HG03469 (cell line): ENCODE results near the gene SCNN1A.

Experiments
- ATAC-seq: cut with Tn5 transposase; IDR thresholded peaks from one replicate; pipeline ENCODE4 v1.9.1; 2021; ENCODE audit warnings: mild to moderate bottlenecking, moderate library complexity, moderate number of reproducible peaks; ENCODE audit not compliant: unreplicated experiment

Gene SCNN1A

DNA sequence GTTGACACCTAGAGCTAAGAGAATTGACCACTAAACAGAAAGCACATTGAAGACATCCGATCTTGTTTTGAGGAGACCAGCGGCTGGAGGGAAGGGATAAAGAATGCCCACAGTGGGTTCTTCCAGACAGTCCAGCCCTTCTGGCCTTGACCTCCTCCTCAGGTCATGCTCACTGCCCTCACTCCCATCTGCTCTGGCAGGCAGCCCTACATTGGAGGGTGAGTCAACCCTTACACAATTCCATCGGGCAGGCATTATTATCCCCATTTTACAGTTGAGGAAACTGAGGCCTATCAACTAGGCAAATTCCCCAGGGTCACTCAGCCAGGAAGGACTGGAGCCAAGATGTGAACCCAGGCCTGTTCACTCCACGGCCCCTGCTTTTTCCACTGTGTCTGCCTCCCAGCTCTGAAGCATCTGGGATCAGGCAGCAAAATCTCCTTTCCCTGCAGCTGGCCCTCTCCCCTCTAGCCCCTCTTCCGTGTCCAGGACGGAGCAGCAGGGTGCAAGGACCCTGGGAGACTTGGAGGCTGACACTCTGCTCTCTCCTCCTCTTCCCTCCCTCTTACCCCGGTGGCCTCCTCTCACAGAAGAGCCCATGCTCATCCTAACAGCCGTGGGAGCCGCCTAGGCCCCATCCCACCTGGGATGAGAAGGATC is 5.3 kb downstream of the SCNN1A start:
- ATAC-seq = no peak

DNA sequence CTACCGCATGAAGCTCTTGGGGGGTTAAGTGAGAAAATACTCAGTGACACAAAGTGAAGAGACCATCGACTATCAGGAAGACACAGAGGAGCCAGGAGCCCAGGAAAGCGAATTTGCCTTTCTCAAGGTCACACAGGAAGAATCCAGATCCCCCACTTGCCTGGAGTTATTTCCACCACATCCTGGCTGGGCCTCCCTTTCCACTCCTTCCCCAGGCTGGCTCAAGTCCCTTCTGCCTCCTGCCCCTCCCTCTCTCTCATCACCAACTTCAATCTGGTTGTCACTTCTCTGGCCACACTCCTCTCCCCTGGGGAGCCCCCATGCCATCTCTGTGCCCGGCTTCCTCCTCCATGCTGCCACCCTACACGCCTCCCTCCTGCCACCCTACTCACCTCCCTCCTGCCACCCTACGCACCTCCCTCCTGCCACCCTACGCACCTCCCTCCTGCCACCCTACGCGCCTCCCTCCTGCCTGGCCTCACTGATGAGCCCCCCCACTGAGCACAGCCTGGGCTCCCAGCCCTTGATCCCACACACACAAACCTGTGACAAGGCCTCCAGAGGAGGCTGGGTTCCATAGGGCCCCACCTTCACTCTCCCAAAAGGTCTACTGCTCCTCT is 6.3 kb downstream of the SCNN1A start:
- ATAC-seq = no peak

DNA sequence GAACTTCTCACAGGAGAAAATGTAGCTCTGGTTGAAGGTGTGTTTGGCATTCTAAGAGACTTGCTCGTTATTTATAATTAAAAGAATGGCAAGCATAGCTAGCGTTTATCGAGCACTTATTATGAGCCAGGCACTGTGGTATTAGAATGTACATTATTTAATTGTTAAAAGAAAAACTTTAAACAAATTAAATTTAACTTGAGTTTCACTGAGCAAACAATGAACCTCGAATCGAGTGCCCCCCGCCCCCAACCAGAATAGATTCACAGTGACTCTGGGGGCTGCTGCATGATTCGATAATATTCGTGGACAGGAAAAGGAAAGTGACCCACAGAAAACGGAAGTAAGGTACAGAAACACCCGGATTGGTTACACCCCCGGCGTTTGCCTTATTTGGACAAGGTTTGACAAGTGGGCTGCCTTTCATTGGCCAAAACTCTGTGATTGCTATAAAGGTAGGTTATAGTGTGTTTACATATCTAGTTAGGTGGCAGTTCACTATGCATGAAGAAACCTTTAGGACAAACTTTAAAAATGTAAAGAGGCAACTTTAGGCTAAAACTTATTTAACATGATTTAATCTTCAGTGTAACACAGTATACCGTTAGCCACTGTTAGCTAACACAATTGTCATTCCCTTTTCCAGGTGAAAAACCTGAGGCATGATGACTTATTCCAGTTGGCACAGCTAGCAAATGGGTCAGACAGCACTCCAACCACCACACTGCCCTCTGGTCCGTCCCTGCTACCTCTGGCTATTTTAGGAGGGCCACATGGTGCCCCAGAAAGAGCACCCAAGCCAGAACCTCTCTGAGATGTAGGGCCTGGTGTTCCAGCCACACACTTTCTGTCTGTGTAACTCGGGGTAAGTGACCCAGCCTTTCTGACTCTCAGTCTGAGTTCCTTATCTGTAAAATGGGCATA is 7.1 kb downstream of the SCNN1A start:
- ATAC-seq = no peak

GRCh38 chr12:6367065-6367968 is 8.0 kb downstream of the SCNN1A start:
- ATAC-seq = peak; percentile 56

DNA sequence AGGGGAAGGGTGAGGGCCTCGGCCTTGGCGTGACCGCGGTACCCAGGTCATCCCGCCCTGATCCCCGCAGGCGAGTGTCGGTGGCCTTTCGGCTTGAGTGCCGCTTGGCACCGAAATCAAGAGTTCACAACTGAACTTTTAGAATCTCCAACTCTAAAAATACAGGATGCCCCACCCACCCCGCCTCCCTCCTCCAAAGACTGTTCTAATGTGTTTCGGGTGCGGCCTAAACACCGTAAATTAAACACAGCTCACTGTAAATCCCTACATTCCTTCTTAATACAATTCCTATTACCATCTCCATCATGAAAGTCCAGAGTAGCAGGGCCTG is 11.4 kb downstream of the SCNN1A start:
- ATAC-seq = no peak

GRCh38 chr12:6363330-6364043 is 11.9 kb downstream of the SCNN1A start:
- ATAC-seq = no peak

DNA sequence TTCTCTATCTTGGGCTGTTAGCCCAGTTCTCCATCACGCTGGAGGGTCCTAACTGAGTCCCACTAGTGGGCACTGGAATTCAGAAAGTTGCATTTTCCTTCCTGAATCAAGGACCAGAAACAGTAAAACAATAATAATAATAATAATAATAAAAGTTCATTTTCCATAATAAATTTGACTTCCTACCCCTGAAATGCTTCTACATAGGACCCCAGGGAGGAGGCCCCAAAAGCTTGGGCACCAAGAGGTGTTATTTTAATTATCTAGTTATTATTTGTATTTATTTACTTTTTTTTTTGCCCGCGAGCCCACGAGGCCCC is 12.4 kb downstream of the SCNN1A start:
- ATAC-seq = no peak

DNA sequence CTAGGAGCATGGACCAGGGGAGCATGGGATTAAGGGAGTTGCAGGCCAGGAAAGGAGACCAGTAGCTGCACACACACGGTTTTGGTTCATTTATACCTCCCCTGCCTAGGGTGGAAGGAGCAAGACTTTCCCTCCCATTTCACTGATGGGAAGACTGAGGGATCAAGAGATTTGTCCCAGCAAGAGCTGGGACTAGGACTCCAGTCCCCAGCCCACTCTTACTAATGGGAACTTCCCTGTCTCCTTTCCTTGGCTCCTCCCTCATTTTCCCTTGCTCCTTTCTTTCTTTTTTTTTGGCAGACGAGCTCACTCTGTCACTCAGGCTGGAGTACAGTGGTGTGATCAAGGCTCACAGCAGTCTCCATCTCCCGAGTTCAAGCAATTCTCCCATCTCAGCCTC is 13.0 kb downstream of the SCNN1A start:
- ATAC-seq = no peak

DNA sequence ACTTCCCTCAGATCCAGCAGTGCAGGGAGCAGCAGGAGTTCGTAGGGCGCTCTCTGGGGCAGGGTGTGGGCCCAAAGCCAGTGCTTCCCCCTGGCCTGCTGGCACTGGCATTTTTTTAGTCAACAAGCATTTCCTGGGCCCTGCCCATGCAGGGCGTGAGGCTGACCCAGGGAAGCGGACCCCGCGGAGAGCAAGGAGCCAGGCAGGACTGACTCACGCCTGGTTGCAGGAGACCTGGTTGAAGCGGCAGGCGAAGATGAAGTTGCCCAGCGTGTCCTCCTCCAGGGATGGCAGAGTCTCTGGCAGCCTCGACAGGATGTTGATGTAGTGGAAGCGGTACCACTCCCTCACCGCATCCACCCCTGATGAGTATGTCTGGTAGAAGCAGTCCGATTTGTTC is 13.5 kb downstream of the SCNN1A start:
- ATAC-seq = no peak

- no peak for ATAC-seq
These were observed 14.5 kb downstream of the SCNN1A start for GRCh38 chr12:6360578-6361490.

DNA sequence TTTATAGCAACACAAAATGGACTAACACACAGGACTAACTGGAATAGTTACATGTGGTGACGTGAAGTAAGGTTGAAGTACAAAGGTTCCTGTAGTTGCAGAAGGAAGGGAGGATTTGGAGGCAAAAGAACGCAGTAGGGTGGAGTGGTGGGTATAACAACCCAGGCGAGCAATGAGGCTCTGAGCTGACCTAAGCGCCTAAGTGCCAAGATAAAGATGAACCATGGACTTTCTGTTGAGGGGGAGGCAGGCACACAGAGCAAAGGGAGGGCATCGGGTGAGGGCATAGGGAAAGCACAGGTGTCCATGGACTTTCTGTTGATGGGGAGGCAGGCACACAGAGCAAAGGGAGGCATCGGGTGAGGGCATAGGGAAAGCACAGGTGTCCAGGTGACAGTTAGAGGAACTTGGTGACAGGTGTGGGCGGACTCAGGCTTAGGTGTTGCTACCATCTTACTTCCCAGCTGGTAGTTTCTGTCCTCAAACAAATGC is 15.2 kb downstream of the SCNN1A start:
- ATAC-seq = no peak

DNA sequence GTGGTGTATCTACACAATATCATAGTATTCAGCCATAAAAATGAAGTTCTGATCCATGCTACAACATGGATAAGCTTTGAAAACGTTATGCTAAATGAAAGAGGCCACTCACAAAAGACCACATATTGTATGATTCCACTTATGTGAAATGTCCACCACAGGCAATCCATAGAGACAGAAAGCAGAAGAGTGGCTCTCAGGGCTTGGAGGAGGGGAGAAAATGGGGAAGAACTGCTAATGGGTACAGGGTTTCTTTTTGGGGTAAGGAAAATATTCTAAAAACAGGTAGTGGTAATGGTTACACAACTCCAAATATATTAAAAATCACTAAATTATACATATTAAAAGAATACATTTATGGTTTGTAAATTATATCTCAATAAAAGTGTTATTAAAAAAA is 16.5 kb downstream of the SCNN1A start:
- no peak for ATAC-seq

DNA sequence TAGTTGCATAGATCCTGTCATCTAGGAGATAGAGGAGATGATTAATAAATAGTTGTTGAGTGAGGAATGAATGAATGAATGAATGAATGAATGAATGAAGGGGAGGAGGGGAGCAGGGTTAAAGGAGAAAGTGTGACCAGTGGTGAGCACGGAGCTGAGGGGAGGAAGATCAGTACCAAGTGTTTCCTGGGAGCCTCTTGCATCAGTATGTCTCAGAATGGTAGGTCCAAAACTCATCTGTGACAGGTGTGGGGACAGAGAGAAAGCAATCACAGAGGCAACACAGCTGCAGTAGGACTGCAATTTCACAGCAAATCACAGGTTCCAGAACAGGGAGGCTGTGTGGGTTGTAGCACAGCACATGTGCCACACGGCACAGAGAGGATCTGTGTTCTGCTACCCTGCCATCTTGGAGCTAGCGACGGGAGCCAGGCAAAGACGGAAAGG is 19.0 kb downstream of the SCNN1A start:
- no peak for ATAC-seq

DNA sequence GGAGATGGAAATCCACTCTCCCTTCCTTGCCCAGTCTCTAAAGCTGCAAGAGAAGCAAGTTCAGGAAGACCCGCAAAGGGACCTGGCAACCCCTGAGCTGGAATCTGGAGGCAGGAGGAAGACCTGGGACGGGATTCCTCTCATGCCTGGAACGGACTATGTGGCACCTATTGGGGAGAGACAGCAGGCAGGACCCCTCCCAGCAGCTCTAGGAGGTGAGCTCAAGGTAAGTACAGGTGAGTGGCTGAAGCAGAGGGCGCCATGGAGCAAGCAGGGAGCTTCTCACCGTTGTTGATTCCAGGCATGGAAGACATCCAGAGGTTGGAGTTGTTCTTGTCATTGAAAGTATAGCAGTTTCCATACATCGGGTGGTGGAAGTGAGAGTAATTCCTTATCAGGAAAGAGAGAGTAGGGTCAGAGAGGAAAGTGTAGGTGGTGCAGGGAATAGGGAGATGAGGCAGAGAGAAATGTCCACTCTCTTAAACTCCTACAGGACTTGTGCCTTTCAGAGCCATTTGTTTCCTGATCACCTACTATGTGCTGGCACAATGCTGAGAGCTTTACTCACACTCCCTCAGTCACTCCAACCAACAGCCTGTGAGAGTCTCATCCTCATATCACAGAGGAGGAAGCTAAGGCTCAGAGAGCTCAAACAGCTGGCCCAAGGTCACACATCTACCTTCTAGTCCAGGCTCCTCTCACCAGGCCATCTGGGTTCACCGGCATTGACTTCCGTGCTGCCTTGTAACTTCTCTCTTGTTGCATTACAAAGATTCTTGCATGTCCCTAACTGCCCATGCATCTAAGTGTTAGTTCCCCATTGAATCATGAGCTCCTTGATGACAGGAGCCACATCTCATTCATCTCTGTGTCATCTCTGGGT is 19.6 kb downstream of the SCNN1A start:
- ATAC-seq = no peak

- ATAC-seq = no peak
These were observed 20.6 kb downstream of the SCNN1A start for GRCh38 chr12:6354495-6355393.

GRCh38 chr12:6352193-6353173 is 22.9 kb downstream of the SCNN1A start:
- ATAC-seq = no peak
